Peyer's patch (tissue), 4 donors: Measurements from ENCODE around the gene HSPA12B. TPM values are rescaled to one million over a fixed set of nuclear protein-coding genes. Genes with fewer than 3 reads are reported as not detected.

ENCODE experiments used
- DNase-seq, 3 donors: peaks; one replicate each; pipeline ENCODE4 v3.0.0-alpha.2; 2017 to 2019
- H3K27ac ChIP-seq, 4 donors: fragments of 200-600 bp; sonication (generic); one replicate each; pipeline ENCODE4 v1.5.1; 2016 to 2019
- H3K27me3 ChIP-seq, 2 donors: fragments of 200-600 bp; sonication (generic); one replicate each; pipeline ENCODE4 v1.5.1; 2019
- H3K36me3 ChIP-seq, 3 donors: fragments of 200-600 bp; sonication (generic); one replicate each; pipeline ENCODE4 v1.5.1; 2016 to 2019
- H3K4me1 ChIP-seq, 4 donors: fragments of 200-600 bp; sonication (generic); one replicate each; pipeline ENCODE4 v1.5.1; 2016 to 2019
- H3K4me3 ChIP-seq, 4 donors: fragments of 200-600 bp; sonication (generic); 1 replicate in 3 of 4; 2 replicates in 1 of 4; pipeline ENCODE4 v1.5.1; 2016 to 2019; ENCODE audit warnings: mild to moderate bottlenecking in 1 of 4
- H3K9me3 ChIP-seq, 4 donors: fragments of 200-600 bp; sonication (generic); one replicate each; pipeline ENCODE4 v1.5.1; 2016 to 2019; ENCODE audit warnings: mild to moderate bottlenecking in 1 of 4
- POLR2A ChIP-seq, 2 donors: fragments of 450-650 bp; IDR thresholded peaks; one replicate each; pipeline ENCODE4 v1.5.1; 2017; ENCODE audit warnings: antibody characterized with exemption in 2 of 2, mild to moderate bottlenecking in 2 of 2, moderate library complexity in 2 of 2
- total RNA-seq, 4 donors: library from RNA; depleted of rRNA; stranded (reverse); fragments of >200 nt; gene quantifications; one replicate each; pipeline ENCODE4 v1.1.0, GENCODE V29; 2016
- TF ChIP-seq, protein P1 (sequence below), 6 experiments: fragments of 450-650 bp in 4 of 6; fragments of 200-600 bp in 2 of 6; sonication (generic) in 1 of 6; IDR thresholded peaks; one replicate each; pipeline ENCODE4 v1.5.1; 2017 to 2019; ENCODE audit warnings: antibody characterized with exemption in 6 of 6, mild to moderate bottlenecking in 3 of 6, moderate library complexity in 1 of 6

The HSPA12B gene
- total RNA-seq, 4 donors from 2014 or later: 1.2 to 4.3 (median 2.3) TPM

GRCh38 chr20:3705970-3706739 lies 26.3 kb upstream of the HSPA12B start:
- H3K27me3 ChIP-seq: no peaks in the 10 kb centered on the region
- no peak overlapping the region for H3K27ac ChIP-seq
- DNase-seq: no peak

GRCh38 chr20:3706774-3707507 lies 25.5 kb upstream of the HSPA12B start:
- Histone ChIP-seq H3K4me1 (no peaks in the 10 kb centered on the region), H3K27ac (no peak overlapping the region), H3K4me3 (no peak overlapping the region), H3K9me3 (no peaks in the 10 kb centered on the region), H3K36me3 (no peaks in the 10 kb centered on the region), H3K27me3 (no peaks in the 10 kb centered on the region)
- TF ChIP-seq, protein P1, sequence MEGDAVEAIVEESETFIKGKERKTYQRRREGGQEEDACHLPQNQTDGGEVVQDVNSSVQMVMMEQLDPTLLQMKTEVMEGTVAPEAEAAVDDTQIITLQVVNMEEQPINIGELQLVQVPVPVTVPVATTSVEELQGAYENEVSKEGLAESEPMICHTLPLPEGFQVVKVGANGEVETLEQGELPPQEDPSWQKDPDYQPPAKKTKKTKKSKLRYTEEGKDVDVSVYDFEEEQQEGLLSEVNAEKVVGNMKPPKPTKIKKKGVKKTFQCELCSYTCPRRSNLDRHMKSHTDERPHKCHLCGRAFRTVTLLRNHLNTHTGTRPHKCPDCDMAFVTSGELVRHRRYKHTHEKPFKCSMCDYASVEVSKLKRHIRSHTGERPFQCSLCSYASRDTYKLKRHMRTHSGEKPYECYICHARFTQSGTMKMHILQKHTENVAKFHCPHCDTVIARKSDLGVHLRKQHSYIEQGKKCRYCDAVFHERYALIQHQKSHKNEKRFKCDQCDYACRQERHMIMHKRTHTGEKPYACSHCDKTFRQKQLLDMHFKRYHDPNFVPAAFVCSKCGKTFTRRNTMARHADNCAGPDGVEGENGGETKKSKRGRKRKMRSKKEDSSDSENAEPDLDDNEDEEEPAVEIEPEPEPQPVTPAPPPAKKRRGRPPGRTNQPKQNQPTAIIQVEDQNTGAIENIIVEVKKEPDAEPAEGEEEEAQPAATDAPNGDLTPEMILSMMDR (IDR thresholded peaks at IDR 0.05): no peak
- no peak for TF ChIP-seq POLR2A (IDR thresholded peaks at IDR 0.05)
- DNase-seq: no peak

More at GRCh38 chr20:3705970-3706739, 26.3 kb upstream of the HSPA12B start:
- no peaks in the 10 kb centered on the region for H3K4me1 ChIP-seq
- no peak overlapping the region for H3K4me3 ChIP-seq
- no peaks in the 10 kb centered on the region for H3K9me3 ChIP-seq
- no peaks in the 10 kb centered on the region for H3K36me3 ChIP-seq
- no peak for TF ChIP-seq POLR2A (IDR thresholded peaks at IDR 0.05)
- TF ChIP-seq, protein P1 (IDR thresholded peaks at IDR 0.05): no peak

GRCh38 chr20:3707508-3707899 lies 25.0 kb upstream of the HSPA12B start:
- Histone ChIP-seq H3K9me3 (no peaks in the 10 kb centered on the region), H3K27me3 (no peaks in the 10 kb centered on the region), H3K4me1 (no peaks in the 10 kb centered on the region), H3K36me3 (no peaks in the 10 kb centered on the region), H3K4me3 (no peak overlapping the region), H3K27ac (no peak overlapping the region)
- TF ChIP-seq POLR2A (IDR thresholded peaks at IDR 0.05): no peak
- TF ChIP-seq, protein P1 (IDR thresholded peaks at IDR 0.05): no peak
- DNase-seq: no peak

GRCh38 chr20:3710011-3710466 lies 22.4 kb upstream of the HSPA12B start:
- DNase-seq: no peak
- Histone ChIP-seq H3K4me1 (no peaks in the 10 kb centered on the region), H3K36me3 (no peaks in the 10 kb centered on the region), H3K27ac (no peak overlapping the region), H3K9me3 (no peaks in the 10 kb centered on the region), H3K4me3 (no peak overlapping the region), H3K27me3 (no peaks in the 10 kb centered on the region)
- TF ChIP-seq, protein P1 (IDR thresholded peaks at IDR 0.05): no peak
- no peak for TF ChIP-seq POLR2A (IDR thresholded peaks at IDR 0.05)

- DNase-seq: peak; percentile 53 to 81 (median 80)
- Histone ChIP-seq H3K27ac (no peak overlapping the region), H3K9me3 (no peaks in the 10 kb centered on the region), H3K4me3 (peak overlapping the region in 1 of 4 donors; percentile 17), H3K4me1 (no peaks in the 10 kb centered on the region), H3K27me3 (no peaks in the 10 kb centered on the region), H3K36me3 (no peaks in the 10 kb centered on the region)
- no peak for TF ChIP-seq POLR2A (IDR thresholded peaks at IDR 0.05)
- TF ChIP-seq, protein P1 (IDR thresholded peaks at IDR 0.05): peak; percentile 72 to 91 (median 78)
These were observed 21.6 kb upstream of the HSPA12B start for GRCh38 chr20:3710703-3711483.
